ENCODE results near the gene PACSIN2. TPM values are rescaled to one million over a fixed set of nuclear protein-coding genes. Genes with fewer than 3 reads are reported as not detected.
A peak's percentile ranks its signal among the peaks of the same experiment; 100 is the strongest.

The PACSIN2 gene
- total RNA-seq, 1 experiment from 2014 or later = 103 TPM

DNA sequence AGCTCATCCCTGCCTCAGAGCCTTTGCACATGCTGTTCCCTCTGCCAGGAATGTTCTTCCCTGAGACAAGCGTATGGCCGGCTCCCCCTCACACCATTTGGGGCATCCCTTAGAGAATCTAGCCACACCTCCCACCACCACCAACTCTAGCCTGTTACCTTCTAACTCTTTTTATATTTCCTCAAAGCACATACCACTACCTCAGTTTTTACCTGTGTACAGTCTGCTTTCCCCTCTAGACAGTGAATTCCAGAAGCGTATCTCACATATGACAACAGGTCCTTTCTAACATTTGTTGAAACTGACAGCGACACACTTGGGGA is 82.8 kb downstream of the PACSIN2 start:
- H4K20me1 ChIP-seq (ENCODE audit: insufficient read depth) = no peaks in the 10 kb centered on the region
- intact Hi-C loops (cut with micrococcal nuclease; ENCODE audit: unreplicated experiment) = loop anchor here (5.0 kb wide), 2 partner anchors 60 to 80 kb away; no protein-coding TSS in a partner anchor
- H3K27me3 ChIP-seq (ENCODE audit: insufficient read depth, low read depth) = no peaks in the 10 kb centered on the region
- no peaks in the 10 kb centered on the region for H3K9me3 ChIP-seq (ENCODE audit: insufficient read depth, low read depth)
- H3K36me3 ChIP-seq (ENCODE audit: low read depth) = no peaks in the 10 kb centered on the region
- TF ChIP-seq, protein P1, sequence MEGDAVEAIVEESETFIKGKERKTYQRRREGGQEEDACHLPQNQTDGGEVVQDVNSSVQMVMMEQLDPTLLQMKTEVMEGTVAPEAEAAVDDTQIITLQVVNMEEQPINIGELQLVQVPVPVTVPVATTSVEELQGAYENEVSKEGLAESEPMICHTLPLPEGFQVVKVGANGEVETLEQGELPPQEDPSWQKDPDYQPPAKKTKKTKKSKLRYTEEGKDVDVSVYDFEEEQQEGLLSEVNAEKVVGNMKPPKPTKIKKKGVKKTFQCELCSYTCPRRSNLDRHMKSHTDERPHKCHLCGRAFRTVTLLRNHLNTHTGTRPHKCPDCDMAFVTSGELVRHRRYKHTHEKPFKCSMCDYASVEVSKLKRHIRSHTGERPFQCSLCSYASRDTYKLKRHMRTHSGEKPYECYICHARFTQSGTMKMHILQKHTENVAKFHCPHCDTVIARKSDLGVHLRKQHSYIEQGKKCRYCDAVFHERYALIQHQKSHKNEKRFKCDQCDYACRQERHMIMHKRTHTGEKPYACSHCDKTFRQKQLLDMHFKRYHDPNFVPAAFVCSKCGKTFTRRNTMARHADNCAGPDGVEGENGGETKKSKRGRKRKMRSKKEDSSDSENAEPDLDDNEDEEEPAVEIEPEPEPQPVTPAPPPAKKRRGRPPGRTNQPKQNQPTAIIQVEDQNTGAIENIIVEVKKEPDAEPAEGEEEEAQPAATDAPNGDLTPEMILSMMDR (conservative IDR thresholded peaks at IDR 0.05) = no peak
- no peak for TF ChIP-seq EZH2 (IDR thresholded peaks at IDR 0.05; ENCODE audit: low read depth)
- no peak overlapping the region for H2AFZ ChIP-seq
- H3K9me2 ChIP-seq (ENCODE audit: insufficient read depth) = no peaks in the 10 kb centered on the region
- H3K79me2 ChIP-seq (ENCODE audit: low read depth) = peaks cover 97% of the 10 kb centered on the region
- POLR2A ChIA-PET (ENCODE audit: unreplicated experiment) = no interaction called here
- BruUV-seq (replicated peaks) = no TSS peak
- no peak overlapping the region for H3K4me3 ChIP-seq
- CTCF ChIA-PET = interaction anchor here (0.6 kb wide), 1 partner anchor 37 kb away, joined by 3 read pairs; no protein-coding TSS in a partner anchor
- H3F3A ChIP-seq (ENCODE audit: insufficient read depth, low read depth) = peaks cover 45% of the 10 kb centered on the region; the same call in 1 of the 2 replicates
- no peak overlapping the region for H3K27ac ChIP-seq
- DNase-seq = no peak
- no peak overlapping the region for H3K4me2 ChIP-seq
- peaks cover 48% of the 10 kb centered on the region for H3K4me1 ChIP-seq (replicated peaks; ENCODE audit: insufficient read depth)

DNA sequence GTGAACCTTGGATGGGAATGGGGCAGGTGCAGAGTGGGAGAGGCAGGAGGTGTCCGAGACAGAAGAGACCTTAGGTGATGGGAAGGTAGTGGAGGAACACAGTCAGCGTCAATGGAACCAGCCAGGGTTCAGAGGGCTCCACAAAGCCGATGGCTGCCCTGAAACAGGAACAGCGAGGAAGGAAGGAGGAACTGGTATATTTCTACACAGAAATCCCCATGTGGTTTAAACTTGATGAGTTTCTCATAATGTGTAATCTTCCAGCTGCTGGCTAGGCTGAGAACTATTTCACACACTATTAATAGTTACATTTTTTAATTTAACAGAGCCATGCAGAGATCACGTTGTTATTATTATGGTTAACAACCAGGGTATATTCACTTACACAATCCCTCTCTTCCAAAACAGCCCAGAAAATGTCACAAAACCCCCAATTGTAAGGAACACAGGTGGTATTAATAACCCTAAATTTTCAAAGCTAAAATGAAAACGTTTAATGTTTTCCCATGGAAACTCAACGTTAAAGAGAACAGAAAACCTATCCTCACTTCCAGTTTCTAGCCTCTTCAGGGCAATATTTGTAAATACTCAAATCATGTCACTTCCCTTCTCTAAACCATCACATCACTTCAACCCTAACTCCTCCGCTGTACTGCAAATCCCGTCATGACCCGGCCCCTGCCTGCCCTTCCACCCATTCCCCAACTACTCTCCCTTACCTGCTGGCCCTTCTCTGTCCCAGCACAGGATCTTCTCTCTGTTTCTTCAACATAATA is 83.3 kb downstream of the PACSIN2 start:
- no peak for DNase-seq
- peaks cover 45% of the 10 kb centered on the region for H3F3A ChIP-seq (ENCODE audit: insufficient read depth, low read depth)
- no peak for TF ChIP-seq EZH2 (IDR thresholded peaks at IDR 0.05; ENCODE audit: low read depth)
- TF ChIP-seq, protein P1 (conservative IDR thresholded peaks at IDR 0.05) = no peak
- no peak overlapping the region for H3K4me3 ChIP-seq
- intact Hi-C loops (cut with micrococcal nuclease; ENCODE audit: unreplicated experiment) = loop anchor here (5.0 kb wide), 2 partner anchors 61 to 81 kb away; no protein-coding TSS in a partner anchor
- ChIA-PET POLR2A (ENCODE audit: unreplicated experiment) (no interaction called here), CTCF (no interaction called here)
- H3K9me2 ChIP-seq (ENCODE audit: insufficient read depth) = no peaks in the 10 kb centered on the region
- peaks cover 97% of the 10 kb centered on the region for H3K79me2 ChIP-seq (ENCODE audit: low read depth)
- no peak overlapping the region for H3K4me2 ChIP-seq
- H3K27me3 ChIP-seq (ENCODE audit: insufficient read depth, low read depth) = no peaks in the 10 kb centered on the region
- H2AFZ ChIP-seq = no peak overlapping the region
- H3K4me1 ChIP-seq (replicated peaks; ENCODE audit: insufficient read depth) = peaks cover 48% of the 10 kb centered on the region
- no peaks in the 10 kb centered on the region for H3K36me3 ChIP-seq (ENCODE audit: low read depth)
- H3K27ac ChIP-seq = no peak overlapping the region
- H3K9me3 ChIP-seq (ENCODE audit: insufficient read depth, low read depth) = no peaks in the 10 kb centered on the region
- no peaks in the 10 kb centered on the region for H4K20me1 ChIP-seq (ENCODE audit: insufficient read depth)
- no TSS peak for BruUV-seq (replicated peaks)

DNA sequence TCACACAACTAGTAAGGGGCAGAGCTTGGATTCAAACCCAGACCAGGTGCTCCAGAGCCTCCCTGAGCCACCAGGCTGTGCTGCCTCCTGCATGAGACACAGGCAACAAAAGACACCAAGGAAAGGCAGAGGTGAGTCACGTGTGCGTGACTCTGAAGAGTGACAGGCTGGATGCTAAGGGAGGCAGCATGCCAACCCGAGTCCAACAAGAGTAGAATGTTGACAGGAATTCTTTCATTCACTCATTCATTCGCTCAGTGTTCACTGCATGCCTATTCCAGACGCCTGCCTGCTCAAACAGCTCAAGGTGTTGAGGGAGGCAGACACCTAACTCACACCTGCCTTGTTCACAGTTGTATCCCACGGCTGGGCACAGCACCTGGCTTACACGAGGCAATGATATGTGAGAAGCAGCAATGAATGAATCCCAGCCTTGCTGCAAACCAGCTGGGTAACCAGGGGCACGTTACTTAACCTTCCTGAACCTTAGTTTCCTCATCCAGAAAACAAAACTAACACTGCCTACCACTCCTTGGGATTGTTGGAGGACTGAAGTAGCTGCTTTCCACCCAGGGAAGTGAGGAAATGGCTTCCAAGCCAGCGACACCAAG is 84.0 kb downstream of the PACSIN2 start:
- DNase-seq = peak; percentile 35 to 47
- TF ChIP-seq, protein P1 (conservative IDR thresholded peaks at IDR 0.05) = no peak
- TF ChIP-seq EZH2 (IDR thresholded peaks at IDR 0.05; ENCODE audit: low read depth) = no peak
- CTCF ChIA-PET = no interaction called here
- H3K9me2 ChIP-seq (ENCODE audit: insufficient read depth) = no peaks in the 10 kb centered on the region
- no TSS peak for BruUV-seq (replicated peaks)
- peaks cover 97% of the 10 kb centered on the region for H3K79me2 ChIP-seq (ENCODE audit: low read depth)
- no peak overlapping the region for H3K4me3 ChIP-seq
- no peak overlapping the region for H3K27ac ChIP-seq
- no peaks in the 10 kb centered on the region for H3K9me3 ChIP-seq (ENCODE audit: insufficient read depth, low read depth)
- no peak overlapping the region for H2AFZ ChIP-seq
- H3K4me2 ChIP-seq = no peak overlapping the region
- no peaks in the 10 kb centered on the region for H3K27me3 ChIP-seq (ENCODE audit: insufficient read depth, low read depth)
- H3F3A ChIP-seq (ENCODE audit: insufficient read depth, low read depth) = peaks cover 47% of the 10 kb centered on the region
- intact Hi-C loops (cut with micrococcal nuclease; ENCODE audit: unreplicated experiment) = loop anchor here (5.0 kb wide), 2 partner anchors 61 to 81 kb away; no protein-coding TSS in a partner anchor
- H3K4me1 ChIP-seq (replicated peaks; ENCODE audit: insufficient read depth) = peaks cover 51% of the 10 kb centered on the region
- no peaks in the 10 kb centered on the region for H3K36me3 ChIP-seq (ENCODE audit: low read depth)
- H4K20me1 ChIP-seq (ENCODE audit: insufficient read depth) = peaks cover 6% of the 10 kb centered on the region
- POLR2A ChIA-PET (ENCODE audit: unreplicated experiment) = no interaction called here
